NB4 (cell line): Measurements from ENCODE around the gene RTN4RL2.

ENCODE experiments used
- DNase-seq: peaks from one replicate; pipeline ENCODE4 v3.0.0; 2010; ENCODE audit warnings: low read depth
- H3K4me3 ChIP-seq: one replicate; pipeline ENCODE4 v1.5.1; 2011; ENCODE audit warnings: mild to moderate bottlenecking, low read depth, low read length, moderate library complexity
- CTCF ChIP-seq: IDR thresholded peaks from one replicate; pipeline ENCODE4 v1.5.1; 2012; ENCODE audit warnings: low read depth, low read length
- MAX ChIP-seq: IDR thresholded peaks from 2 replicates; pipeline ENCODE4 v1.6.1; 2011; ENCODE audit warnings: low read depth, low read length
- MYC ChIP-seq: IDR thresholded peaks from 2 replicates; pipeline ENCODE4 v1.6.1; 2011; ENCODE audit warnings: low read depth, low read length
- POLR2A ChIP-seq: IDR thresholded peaks from 2 replicates; pipeline ENCODE4 v1.6.1; 2011; ENCODE audit warnings: mild to moderate bottlenecking; ENCODE audit not compliant: insufficient read length; ENCODE audit errors: extremely low read depth

The RTN4RL2 gene

GRCh38 chr11:57418131-57418530 lies 42.2 kb upstream of the RTN4RL2 start:
- no peak for TF ChIP-seq CTCF
- TF ChIP-seq POLR2A, result no peak
- TF ChIP-seq MYC, result no peak
- no peak for TF ChIP-seq MAX

GRCh38 chr11:57419146-57419545 lies 41.2 kb upstream of the RTN4RL2 start:
- no peak for TF ChIP-seq POLR2A
- no peak for TF ChIP-seq CTCF
- TF ChIP-seq MAX, result no peak
- TF ChIP-seq MYC, result no peak
- no peak for DNase-seq
- no peak overlapping the region for H3K4me3 ChIP-seq

More at GRCh38 chr11:57418131-57418530, 42.2 kb upstream of the RTN4RL2 start:
- H3K4me3 ChIP-seq, result no peak overlapping the region
- DNase-seq, result no peak

- TF ChIP-seq MYC (no peak), CTCF (no peak), MAX (no peak), POLR2A (no peak)
- DNase-seq, result no peak
- H3K4me3 ChIP-seq, result no peak overlapping the region
Measured at GRCh38 chr11:57421066-57421465, 39.3 kb upstream of the RTN4RL2 start.

- no peak for DNase-seq
- peak overlapping the region; percentile 99 for H3K4me3 ChIP-seq
- TF ChIP-seq MYC (no peak), POLR2A (no peak), MAX (no peak), CTCF (no peak)
Measured at GRCh38 chr11:57421805-57422204, 38.5 kb upstream of the RTN4RL2 start.

- peak overlapping the region; percentile 99 for H3K4me3 ChIP-seq
- DNase-seq, result no peak
- TF ChIP-seq MYC (no peak), POLR2A (no peak), CTCF (no peak), MAX (no peak)
Measured at GRCh38 chr11:57422669-57423068, 37.7 kb upstream of the RTN4RL2 start.
